Lower leg skin (tissue), 4 donors: ENCODE results near the gene ZNF586. TPM values are rescaled to one million over a fixed set of nuclear protein-coding genes. Genes with fewer than 3 reads are reported as not detected.
"Not testable (repeated sequence)": the region's sequence is repeated elsewhere in the genome, so short reads cannot be mapped to it uniquely, and the experiment has no call there.

Experiments
- DNase-seq, 2 donors: peaks; one replicate each; pipeline ENCODE4 v3.0.0-alpha.2; 2019; ENCODE audit warnings: low spot score in 2 of 2
- H3K4me3 ChIP-seq: fragments of 200-600 bp; sonication (generic); 2 replicates; pipeline ENCODE4 v1.5.1; 2017; ENCODE audit warnings: mild to moderate bottlenecking, low read depth; ENCODE audit not compliant: poor library complexity, severe bottlenecking
- CTCF ChIP-seq, 3 donors: fragments of 450-650 bp; IDR thresholded peaks; one replicate each; pipeline ENCODE4 v1.5.1; 2016; ENCODE audit warnings: antibody characterized with exemption in 3 of 3, mild to moderate bottlenecking in 3 of 3, moderate library complexity in 2 of 3
- POLR2A ChIP-seq, 2 donors: fragments of 450-650 bp; IDR thresholded peaks; one replicate each; pipeline ENCODE4 v1.6.1; 2016 to 2017; ENCODE audit warnings: antibody characterized with exemption in 2 of 2, mild to moderate bottlenecking in 1 of 2, moderate library complexity in 1 of 2
- WGBS, 2 donors: methylation state at CpG; one replicate each; pipeline ENCODE4 v1.1.5; 2018; 5-methylcytosine and 5-hydroxymethylcytosine counted together
- intact Hi-C: fragments of 100-400 bp; cut with DNase I; formaldehyde crosslinking; loops from one replicate; pipeline ENCODE4 v1.15.0; 2023; ENCODE audit warnings: low total_unique reads
- total RNA-seq, 4 donors: library from RNA; depleted of rRNA; stranded (reverse); fragments of >200 nt; gene quantifications; one replicate each; pipeline ENCODE4 v1.1.0, GENCODE V29; 2016

The ZNF586 gene
- total RNA-seq, 4 donors from 2014 or later = 9.1 to 21.4 (median 17.5) TPM

- no peak for TF ChIP-seq CTCF (IDR thresholded peaks at IDR 0.05)
- TF ChIP-seq POLR2A (IDR thresholded peaks at IDR 0.05) = no peak
- WGBS, 2 donors = 4 to 8% methylated on average over 6 of the region's 6 CpGs
- intact Hi-C loops = no loop called here
- no peak for DNase-seq
- peak overlapping the region; percentile 23 for H3K4me3 ChIP-seq
These were observed 33.8 kb downstream of the ZNF586 start for GRCh38 chr19:57803265-57803593.

- intact Hi-C loops = no loop called here
These were observed 34.3 kb downstream of the ZNF586 start for GRCh38 chr19:57803594-57804325.

GRCh38 chr19:57807541-57807940 is 38.1 kb downstream of the ZNF586 start:
- WGBS, 2 donors = 86 to 95% methylated on average over 2 of the region's 2 CpGs
- no peak overlapping the region for H3K4me3 ChIP-seq
- DNase-seq = no peak

More at GRCh38 chr19:57803594-57804325, 34.3 kb downstream of the ZNF586 start:
- 3 to 5% methylated on average over 19 of the region's 19 CpGs for WGBS, 2 donors
- H3K4me3 ChIP-seq = peak overlapping the region; percentile 23
- DNase-seq = no peak
- TF ChIP-seq CTCF (IDR thresholded peaks at IDR 0.05) (no peak), POLR2A (IDR thresholded peaks at IDR 0.05) (no peak)

GRCh38 chr19:57810410-57811295 is 41.2 kb downstream of the ZNF586 start:
- intact Hi-C loops, DNase-seq, H3K4me3 ChIP-seq: not testable (repeated sequence)
- WGBS, 2 donors = 81 to 83% methylated on average over 17 of the region's 17 CpGs

More at GRCh38 chr19:57807541-57807940, 38.1 kb downstream of the ZNF586 start:
- TF ChIP-seq POLR2A (IDR thresholded peaks at IDR 0.05) (no peak), CTCF (IDR thresholded peaks at IDR 0.05) (no peak)
- intact Hi-C loops = no loop called here

GRCh38 chr19:57812226-57812625 is 42.8 kb downstream of the ZNF586 start:
- intact Hi-C loops = no loop called here
- 91 to 92% methylated on average over 3 of the region's 3 CpGs for WGBS, 2 donors
- no peak for DNase-seq

GRCh38 chr19:57812975-57813820 is 43.7 kb downstream of the ZNF586 start:
- H3K4me3 ChIP-seq, intact Hi-C loops: not testable (repeated sequence)

More at GRCh38 chr19:57812226-57812625, 42.8 kb downstream of the ZNF586 start:
- no peak overlapping the region for H3K4me3 ChIP-seq
- TF ChIP-seq POLR2A (IDR thresholded peaks at IDR 0.05) = no peak
- no peak for TF ChIP-seq CTCF (IDR thresholded peaks at IDR 0.05)

More at GRCh38 chr19:57812975-57813820, 43.7 kb downstream of the ZNF586 start:
- WGBS, 2 donors = 87 to 88% methylated on average over 12 to 13 of the region's 13 CpGs
- DNase-seq = not testable (repeated sequence)
